ENCODE results near the gene SLC6A8.

GRCh38 chrX:153731845-153732215 lies 44.1 kb downstream of the SLC6A8 start:
- no peak for TF ChIP-seq CTCF (conservative IDR thresholded peaks at IDR 0.05; ENCODE audit: low read length)
- no peak for TF ChIP-seq EZH2phosphoT487 (IDR thresholded peaks at IDR 0.05; ENCODE audit: borderline replicate concordance, low read depth, low read length)
